Right renal cortex interstitium (tissue), 3 donors: ENCODE data around the gene MAL. TPM values are rescaled to one million over a fixed set of nuclear protein-coding genes. Genes with fewer than 3 reads are reported as not detected.

ENCODE experiments used
- DNase-seq, 3 donors: peaks; one replicate each; pipeline ENCODE4 v3.0.0-alpha.2; 2013; ENCODE audit warnings: low read depth in 3 of 3, low spot score in 2 of 3
- polyA plus RNA-seq, 3 donors: library from polyadenylated mRNA; unstranded; fragments of 120-200 nt; gene quantifications; one replicate each; pipeline ENCODE4 v1.2.1, GENCODE V29; 2013; ENCODE audit not compliant: insufficient read length in 3 of 3

The MAL gene
- polyA plus RNA-seq, 3 donors = 306 to 365 (median 323) TPM

DNA sequence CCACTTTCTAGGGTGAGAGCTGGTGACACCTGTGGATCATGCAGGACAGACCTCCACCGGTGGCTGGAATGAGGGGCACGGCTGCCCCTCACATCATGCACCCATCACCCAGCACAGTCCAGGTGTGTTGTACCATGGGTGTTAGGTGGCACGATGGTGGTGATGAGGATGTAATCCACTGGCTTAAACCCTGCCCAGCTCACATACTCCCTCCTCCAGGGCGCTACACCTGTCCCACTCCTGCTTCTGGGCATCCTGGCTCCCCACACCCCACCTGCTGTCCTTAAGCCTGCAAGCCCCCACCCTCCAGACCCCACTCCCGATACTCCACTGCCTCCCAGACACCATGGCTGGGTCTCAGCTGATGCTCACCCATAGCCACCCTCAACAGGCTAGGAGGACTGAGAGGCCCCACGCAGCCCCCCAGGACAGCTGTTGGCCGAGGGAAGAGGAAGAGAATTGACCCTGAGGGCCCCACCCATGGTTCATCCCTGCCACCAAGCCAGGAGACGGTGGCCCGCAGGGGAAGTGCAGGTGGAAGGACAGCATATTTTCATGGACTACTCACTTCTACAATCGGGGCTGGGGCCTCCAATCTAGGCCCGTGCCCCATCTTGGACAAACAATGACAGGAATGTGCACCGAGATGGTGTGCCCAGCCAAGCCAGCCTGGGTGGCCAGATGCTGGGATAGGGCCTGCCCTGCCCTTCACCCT lies 34.3 kb downstream of the MAL start:
- no peak for DNase-seq

- DNase-seq = no peak
These were observed 35.1 kb downstream of the MAL start for GRCh38 chr2:95060446-95061118.

DNA sequence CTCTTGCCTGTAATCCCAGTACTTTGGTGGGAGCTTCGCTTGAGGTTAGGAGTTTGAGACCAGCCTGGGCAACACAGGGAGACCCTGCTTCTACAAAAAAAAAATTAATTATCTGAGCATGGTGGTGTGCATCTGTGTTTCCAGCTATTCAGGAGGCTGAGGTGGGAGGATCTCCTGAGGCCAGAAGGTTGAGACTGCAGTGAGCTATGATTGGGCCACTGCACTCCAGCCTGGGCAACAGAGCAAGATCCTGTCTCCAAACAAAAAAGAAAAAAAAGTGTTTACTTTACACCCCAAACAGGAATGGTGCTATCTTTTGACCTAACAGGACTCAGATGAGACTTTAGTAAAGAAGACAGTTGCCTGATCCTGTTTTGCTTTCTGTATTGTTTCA lies 35.6 kb downstream of the MAL start:
- DNase-seq = no peak

DNA sequence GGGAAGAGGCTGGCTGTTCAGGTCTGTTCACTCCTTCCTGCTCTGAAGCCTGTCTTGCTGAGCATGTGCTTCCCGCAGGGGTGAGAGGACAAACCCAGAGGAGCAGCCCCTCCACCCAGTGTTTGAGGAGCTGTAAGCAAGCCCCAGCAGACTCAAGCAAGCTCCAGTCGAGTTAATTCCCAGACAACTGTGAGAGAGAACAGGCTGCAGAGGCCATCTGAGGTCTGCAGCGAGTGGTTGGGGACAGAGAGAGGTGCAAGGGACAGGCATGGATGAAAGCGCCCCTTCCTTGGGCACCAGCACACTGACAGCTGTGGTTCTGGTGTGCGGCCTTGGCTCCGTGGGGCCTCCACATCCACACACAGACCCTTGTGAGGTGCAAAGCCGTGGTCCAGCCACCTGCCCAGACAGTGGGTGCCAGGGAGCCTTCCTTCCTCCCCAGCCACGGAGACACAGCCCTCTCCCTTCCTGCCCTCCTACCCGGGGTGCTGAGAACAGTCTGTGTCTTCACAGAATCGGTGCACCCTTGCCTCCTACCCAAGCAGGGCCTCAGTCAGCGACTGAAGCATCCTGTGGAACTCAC lies 36.2 kb downstream of the MAL start:
- no peak for DNase-seq

DNA sequence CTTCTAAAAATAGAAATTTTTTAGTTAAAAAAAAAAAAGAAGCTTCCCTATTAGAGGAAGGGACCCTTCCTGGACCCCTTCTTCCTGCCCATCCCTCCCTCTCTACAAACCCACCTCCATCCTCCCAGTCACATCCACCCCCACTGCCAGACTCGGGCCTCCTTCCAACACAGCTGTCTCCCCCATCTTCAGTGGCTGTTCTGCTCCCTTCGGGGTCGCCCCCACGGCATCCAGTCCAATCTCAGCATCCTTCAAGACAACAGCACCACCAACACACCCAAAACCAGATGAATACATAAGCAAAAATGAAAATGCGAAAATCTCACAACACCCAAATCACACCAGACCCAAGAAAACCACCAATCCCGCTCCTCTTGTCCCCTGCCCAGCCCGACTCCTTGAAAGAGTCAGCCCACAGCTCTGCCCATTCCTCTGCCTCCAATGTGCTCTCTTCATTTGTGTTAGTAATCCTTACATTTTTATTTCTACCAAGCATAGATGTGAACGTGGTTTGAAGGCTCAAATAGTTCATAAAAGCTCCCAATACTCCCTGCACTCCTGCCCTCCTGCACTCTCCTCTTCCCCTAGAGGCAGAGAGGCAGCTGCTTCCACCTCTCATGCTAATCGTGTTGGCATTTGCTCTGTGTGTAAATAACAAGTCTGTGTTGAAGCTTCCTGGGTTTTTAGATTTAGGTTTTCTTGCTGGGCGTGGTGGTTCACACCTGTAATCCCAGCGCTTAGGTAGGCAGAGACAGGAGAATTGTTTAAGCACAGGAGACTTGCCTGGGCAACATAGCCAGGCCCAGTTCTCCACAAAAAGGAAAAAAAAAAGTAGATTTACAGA lies 37.0 kb downstream of the MAL start:
- DNase-seq = no peak

DNA sequence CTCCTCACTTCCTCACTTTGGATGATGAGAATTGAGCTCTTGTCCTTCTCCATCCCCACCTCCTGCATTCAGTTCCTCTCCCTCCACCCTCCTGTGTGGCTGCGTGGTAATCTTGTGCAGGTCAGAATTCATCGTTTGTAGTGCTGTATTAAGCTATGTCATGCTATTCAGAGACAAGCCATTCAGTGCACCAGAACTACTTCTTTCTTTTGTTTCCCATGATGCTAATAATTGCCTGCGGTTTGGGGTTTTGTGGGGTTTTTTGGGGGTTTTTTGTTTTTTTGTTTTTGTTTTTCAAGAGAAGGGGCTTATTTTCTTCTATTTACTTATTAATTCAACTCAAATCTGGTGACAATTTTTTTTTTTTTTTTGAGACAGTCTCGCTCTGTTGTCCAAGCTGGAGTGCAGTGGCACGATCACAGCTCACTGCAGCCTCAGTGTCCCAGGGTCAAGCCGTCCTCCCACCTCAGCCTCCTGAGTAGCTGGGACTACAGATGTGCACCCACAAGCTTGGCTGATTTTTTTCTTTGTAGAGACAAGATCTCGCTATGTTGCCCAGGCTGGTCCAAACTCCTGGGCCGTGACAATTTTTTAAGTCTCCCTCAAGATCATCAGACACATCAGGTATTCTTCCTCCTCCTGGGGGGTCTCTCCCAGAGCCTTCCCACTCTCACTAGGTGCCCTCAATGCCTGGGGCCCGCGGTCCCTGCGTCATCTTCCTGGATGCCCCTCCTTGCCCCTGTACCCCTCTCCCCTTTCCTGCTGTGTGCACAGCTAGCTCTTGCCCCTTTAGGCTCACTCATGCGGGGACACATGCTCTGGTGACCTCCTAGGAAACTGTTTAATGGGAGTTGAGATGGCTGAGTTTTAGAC lies 37.8 kb downstream of the MAL start:
- no peak for DNase-seq

DNA sequence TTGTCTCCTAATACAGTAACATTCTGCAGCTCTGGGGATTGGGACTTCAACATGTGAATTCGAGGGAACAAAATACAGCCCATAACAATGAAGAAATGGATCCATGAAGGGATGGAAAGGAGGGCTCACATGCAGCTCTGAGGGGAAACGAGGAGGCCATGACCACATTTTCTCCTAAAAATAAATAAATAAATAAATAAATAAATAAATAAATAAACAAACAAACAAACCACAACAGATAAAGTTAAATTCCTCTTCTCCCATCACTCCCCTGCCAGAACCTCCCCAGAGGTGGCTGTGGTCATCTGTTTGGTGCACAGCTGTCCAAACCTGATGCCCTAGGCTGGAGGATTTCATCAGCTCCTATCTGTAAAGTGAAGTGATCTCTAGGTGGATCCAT lies 42.7 kb downstream of the MAL start:
- no peak for DNase-seq

DNA sequence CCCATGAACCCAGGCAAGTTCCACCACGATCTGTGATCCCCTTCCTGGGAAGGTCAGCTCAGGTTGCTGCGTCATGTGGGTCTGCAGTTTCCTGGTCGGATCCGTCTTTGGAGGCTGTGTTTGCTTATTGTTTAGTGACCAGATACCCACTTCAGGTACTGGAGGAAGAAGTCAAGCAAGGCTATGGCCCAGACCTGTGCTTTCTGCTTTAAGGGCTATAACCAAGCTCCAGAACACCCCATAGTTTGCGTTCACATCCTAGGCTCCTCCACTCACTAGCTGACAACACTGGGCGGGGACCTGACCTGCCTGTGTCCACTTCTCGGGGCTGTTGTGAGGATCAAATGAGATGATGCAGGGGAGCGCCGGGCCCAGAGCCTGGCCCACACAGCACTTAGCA lies 44.0 kb downstream of the MAL start:
- DNase-seq = no peak

GRCh38 chr2:95071856-95072255 lies 46.3 kb downstream of the MAL start:
- no peak for DNase-seq

- DNase-seq = no peak
These were observed 46.9 kb downstream of the MAL start for GRCh38 chr2:95072424-95072823.

DNA sequence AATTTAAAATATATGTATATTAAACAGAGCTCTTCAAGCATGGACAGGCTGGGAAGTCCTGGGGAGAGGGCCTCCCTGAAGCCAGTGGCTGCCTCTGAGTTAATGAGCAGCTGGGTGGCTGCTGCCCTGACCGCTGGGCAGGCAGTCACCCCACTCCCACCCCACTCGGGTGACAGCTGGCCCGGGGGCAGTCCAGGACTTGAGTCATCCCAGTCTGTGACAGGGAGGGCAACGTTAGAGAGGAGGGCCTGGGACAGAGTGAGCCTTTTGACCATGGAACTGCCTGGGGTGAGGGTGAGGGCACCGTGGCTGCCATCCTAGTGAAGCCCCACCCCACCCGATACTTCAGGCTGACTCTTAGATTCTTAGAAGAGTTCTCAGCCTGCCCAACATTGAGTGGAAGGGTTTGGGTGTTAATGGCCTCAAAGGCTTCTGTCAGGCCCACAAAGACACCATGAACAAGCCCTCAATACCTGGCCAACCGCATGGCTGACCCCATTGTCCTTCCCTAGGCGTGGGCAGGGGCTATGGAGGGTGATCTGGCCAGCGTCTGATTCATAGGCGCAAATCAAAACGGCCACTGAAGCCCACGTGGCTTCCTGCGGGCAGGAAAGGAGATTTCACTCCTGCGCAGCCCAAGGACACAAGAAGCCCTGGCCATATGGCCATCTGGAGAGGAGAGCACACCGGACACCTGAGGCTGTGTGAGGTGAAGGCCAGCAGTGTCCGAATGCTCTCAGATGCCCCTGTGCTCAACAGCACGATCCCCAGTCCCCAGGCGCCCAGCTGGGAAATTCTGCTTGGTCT lies 48.6 kb downstream of the MAL start:
- no peak for DNase-seq

- no peak for DNase-seq
These were observed 49.3 kb downstream of the MAL start for GRCh38 chr2:95074663-95075439.

DNA sequence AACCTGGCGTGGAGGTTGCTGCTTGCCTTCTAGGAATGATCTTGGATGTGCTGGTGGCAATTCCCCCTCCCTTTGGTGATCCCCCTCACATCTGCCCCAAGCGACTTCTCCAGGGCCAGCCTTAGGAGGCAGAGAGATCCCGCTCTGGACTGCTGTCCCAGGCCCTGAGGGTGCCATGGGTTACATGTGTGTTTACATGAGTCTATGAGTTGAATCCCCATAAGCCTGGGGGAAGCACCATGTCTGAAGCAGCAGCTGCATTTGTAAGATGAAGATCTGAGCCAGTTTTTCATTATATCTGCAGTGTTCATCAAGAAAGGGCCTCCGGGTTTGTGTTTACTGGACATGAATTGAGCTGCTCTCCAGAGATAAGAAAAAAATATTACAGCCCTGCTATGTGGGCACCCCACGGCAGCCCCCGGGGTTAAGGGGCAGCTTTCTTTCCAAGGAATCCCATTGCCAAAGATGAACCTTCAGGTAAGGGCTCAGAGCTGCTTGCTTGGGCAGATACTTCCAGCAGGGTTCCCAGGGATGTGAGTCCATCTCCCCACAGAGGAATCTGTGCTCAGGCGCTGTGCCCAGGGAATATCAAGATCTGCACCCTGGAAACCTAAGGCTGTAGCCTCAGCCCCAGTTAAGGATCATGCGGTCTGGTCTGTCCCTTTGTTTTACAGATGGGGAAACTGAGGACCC lies 50.1 kb downstream of the MAL start:
- DNase-seq = no peak

DNA sequence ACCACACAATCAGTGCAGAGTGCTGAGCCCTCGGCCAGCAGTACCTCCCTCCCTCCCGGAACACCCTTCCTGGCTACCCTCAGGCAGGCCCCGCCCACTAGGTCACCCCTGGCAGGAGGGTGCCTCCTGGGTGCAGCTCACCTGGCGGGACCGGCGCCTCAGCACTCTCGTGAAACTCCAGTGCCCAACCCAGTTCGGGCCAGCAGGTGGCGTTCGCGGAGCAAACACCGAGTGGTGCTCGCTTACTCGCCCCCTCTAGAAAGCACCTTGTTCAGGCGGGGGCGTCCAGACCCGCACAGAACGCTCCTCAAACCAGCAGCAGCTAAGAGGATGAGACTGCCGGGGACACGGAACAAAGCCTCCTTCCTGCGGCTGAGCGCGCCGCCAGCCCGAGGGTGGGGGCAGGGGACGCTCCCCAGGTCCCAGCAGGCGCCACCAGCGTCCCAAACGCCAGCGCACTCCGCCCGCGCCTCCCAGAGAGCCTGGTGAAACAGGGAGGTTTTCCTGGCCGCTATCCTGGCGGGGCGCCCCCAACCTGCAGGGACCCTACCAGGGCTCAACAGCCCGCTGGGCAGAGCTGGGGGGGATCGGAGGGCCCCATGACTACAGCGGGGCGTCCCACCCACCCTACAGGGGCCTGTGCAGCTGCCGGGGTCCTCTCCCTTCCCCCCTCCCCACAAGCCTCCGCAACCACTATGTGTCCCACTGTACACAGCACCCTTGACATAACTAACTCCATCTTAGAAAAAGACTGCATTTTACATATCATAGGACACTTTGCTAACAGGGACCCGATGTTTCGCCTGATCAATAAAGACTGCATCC lies 51.4 kb downstream of the MAL start:
- peak in 1 of 3 donors; percentile 63 for DNase-seq

DNA sequence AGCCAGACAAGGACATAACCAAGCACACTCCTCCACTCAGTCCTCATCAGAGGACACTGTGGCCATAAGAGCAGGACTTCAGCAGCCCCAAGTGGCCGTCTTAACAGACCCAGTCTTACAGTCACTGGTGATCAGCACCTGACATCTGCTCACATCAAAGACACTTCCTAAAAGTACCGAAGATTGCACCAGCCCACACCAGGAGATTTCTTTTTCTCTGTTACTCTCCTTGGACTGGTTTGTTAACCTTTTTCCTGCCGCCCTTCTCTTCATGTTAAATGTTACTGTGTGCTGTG lies 52.0 kb downstream of the MAL start:
- DNase-seq = no peak

DNA sequence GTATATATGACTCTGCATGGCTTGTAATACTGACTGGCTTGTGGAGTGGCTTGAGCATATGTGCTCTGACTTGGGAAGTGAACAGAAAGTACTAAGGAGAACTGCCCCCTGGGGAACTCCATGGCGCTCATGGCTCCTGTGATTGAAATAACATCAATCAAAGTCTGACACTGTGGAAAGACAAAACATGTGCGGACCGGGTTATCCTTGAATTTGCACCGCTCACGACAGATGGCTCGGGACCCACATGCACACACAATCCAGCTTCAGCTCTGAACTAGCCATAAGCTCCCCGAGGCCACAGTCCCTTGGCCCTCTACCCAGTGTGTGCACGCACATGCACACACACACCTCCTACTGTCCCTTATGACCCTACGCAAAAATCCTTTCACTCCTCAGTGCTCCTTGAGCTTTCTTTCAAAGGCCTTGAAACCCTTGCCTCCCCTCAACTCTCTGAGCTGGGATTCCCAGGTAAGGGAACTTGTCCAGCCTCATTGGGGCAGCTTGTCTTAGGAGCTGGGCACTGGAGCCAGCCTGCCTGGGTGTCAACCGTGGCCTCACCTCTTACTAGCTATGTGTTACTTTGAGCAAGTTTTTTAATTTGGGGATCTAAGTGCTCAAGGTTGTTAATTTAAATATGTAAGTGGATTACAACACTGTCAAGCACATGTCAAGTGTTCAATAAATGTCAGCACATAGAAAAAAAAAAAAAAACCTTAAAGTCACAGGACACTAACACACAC lies 52.5 kb downstream of the MAL start:
- no peak for DNase-seq

DNA sequence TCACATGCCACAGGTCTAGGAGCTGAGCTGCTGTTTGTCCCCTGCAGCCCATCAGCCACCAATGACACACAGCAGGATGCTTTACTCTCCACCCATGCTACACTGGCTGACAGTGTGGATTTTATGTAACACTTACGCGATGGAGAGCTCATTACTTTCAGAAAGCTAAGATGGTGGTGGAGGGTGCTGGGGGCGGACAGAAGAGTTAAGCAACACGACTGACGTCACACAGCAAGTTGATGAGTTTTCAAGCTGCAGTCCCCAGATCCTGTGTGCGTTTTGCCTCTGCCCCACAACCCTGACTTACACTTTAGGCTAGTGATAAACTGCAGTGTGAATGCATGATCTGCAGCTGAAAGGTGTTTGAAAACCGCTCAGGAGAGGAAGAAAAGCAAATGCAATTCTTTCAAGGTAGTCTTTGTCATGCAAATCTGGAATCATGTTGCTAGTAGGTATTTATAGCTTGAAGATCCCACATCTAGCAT lies 53.7 kb downstream of the MAL start:
- no peak for DNase-seq
